ENCODE measurements around the gene FBXO45.
"Not testable (repeated sequence)": the region's sequence is repeated elsewhere in the genome, so short reads cannot be mapped to it uniquely, and the experiment has no call there.

Gene FBXO45

GRCh38 chr3:196609343-196609775 is 40.9 kb downstream of the FBXO45 start:
- in situ Hi-C loops (cut with HindIII; ENCODE audit: low pct_ligation_motif_present, low pct_unique_long_range_greater_than_20kb, low sequenced_read_pairs) = no loop called here
- peak; percentile 82 for DNase-seq

GRCh38 chr3:196609805-196610515 is 41.5 kb downstream of the FBXO45 start:
- no peak for DNase-seq
- in situ Hi-C loops (cut with HindIII; ENCODE audit: low pct_ligation_motif_present, low pct_unique_long_range_greater_than_20kb, low sequenced_read_pairs) = no loop called here

DNA sequence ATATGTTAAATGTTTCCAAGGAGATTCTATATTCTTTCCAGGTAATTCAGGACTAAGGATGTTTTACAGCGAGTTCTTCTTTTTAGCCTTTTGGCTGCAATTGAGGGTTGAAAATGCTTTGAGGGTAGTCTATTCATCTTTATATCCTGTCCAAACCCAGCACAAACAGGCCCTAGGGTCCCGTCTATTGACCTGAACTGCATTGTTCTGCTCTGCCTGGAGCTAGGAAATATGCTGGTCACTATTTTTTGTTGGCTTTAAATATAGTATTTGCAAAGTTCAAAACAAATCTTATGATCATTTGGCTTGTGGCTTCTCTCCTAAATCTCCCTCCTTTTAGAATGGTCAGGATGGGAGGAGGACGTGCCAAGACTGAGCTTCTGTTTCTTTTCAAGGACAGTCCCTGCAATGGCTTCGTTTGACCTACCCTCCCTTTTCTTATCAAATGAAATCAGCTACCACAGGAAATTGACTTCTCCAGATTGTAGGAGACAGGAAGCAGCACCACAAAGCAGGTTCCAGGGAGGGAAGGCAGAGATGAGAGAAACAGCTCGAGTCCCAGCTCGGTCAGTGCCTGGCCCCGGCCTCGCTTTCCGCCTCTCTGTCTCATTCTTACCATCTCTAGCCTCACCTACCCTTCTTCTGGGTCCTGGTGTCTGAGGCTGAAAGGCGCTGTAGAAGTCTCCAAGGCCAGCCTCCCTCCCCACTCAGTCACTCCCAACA is 43.5 kb downstream of the FBXO45 start:
- DNase-seq = no peak
- in situ Hi-C loops (cut with HindIII; ENCODE audit: low pct_ligation_motif_present, low pct_unique_long_range_greater_than_20kb, low sequenced_read_pairs) = no loop called here

DNA sequence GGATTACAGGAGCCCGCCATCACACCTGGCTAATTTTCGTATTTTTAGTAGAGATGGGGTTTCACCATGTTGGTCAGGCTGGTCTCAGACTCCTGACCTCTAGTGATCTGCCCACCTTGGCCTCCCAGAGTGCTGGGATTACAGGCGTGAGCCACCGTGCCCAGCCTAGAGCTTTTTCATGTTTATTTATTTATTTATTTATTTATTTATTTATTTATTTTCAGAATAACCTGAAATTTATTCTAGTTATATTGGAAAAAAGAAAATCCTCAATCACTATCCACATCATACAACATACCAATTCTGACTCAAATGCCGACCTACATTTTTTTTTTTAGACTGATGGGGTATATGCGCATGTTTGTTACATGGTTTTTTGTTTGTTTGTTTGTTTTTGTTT is 46.8 kb downstream of the FBXO45 start:
- DNase-seq; in situ Hi-C loops (cut with HindIII; ENCODE audit: low pct_ligation_motif_present, low pct_unique_long_range_greater_than_20kb, low sequenced_read_pairs): not testable (repeated sequence)

DNA sequence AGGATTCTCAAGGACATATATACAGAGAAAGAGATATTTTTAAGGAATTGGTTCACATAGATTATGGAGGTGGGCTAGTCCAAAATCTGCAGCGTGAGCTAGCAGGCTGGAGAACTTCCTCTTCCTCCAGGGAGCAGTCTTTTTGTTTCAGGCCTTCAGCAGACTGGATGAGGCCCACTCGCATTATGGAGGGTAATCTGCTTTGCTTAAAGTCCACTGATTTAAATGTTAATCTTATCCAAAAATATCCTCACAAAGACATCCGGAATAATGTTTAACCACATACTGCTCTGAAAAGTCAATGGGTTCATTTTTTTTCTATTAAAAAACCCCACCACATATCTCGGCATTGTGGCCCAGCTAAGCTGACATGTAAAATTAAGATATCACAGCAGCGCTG is 48.8 kb downstream of the FBXO45 start:
- in situ Hi-C loops (cut with HindIII; ENCODE audit: low pct_ligation_motif_present, low pct_unique_long_range_greater_than_20kb, low sequenced_read_pairs) = no loop called here
- DNase-seq = no peak

DNA sequence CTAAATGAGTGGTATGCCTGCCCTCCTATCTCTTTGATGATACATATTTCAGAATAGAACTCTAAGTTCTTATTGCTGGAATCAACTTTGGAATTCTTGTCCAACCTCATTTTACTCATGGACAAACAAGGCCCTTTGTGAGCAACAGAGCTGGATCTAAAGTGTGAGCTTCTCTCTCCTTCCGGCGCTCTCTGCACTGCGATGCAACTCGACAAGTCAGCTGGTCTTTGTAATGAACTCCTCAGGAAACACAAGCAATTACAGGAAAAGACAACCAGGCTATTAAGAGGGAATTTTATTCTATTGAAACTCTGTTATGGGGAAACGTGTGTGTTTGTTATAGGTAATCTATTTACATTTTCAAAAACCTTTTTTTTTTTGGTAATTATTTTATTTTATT is 50.8 kb downstream of the FBXO45 start:
- no peak for DNase-seq
- in situ Hi-C loops (cut with HindIII; ENCODE audit: low pct_ligation_motif_present, low pct_unique_long_range_greater_than_20kb, low sequenced_read_pairs) = no loop called here

DNA sequence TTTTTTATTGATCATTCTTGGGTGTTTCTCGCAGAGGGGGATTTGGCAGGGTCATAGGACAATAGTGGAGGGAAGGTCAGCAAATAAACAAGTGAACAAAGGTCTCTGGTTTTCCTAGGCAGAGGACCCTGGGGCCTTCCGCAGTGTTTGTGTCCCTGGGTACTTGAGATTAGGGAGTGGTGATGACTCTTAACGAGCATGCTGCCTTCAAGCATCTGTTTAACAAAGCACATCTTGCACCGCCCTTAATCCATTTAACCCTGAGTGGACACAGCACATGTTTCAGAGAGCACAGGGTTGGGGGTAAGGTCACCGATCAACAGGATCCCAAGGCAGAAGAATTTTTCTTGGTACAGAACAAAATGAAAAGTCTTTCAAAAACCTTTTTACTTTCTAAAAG is 51.2 kb downstream of the FBXO45 start:
- in situ Hi-C loops (cut with HindIII; ENCODE audit: low pct_ligation_motif_present, low pct_unique_long_range_greater_than_20kb, low sequenced_read_pairs) = not testable (repeated sequence)

DNA sequence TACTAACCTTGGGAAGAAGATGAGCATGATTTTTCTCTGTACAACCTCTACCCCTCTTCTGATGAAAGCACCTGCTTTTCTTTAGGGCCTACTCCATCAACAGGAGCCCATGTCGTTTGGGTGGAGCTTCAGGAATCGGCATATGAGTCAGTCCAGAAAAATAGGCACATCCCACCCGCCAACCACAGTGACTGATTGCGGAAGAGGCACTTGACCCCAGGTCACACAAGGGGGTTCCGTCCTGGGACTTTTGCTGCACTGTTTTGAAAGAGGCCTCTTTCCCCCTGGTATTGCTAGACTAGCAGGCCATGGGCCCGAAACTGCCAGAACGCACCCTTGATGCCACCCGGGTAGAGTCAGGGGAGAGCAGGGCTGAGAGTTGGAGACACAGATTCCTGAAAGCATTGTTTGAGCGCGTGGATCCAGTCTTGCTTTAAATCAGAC is 51.7 kb downstream of the FBXO45 start:
- DNase-seq = no peak
- in situ Hi-C loops (cut with HindIII; ENCODE audit: low pct_ligation_motif_present, low pct_unique_long_range_greater_than_20kb, low sequenced_read_pairs) = no loop called here

More for the DNA sequence above, 51.2 kb downstream of the FBXO45 start:
- not testable (repeated sequence) for DNase-seq

GRCh38 chr3:196620684-196621083 is 52.2 kb downstream of the FBXO45 start:
- in situ Hi-C loops (cut with HindIII; ENCODE audit: low pct_ligation_motif_present, low pct_unique_long_range_greater_than_20kb, low sequenced_read_pairs) = no loop called here
- no peak for DNase-seq

DNA sequence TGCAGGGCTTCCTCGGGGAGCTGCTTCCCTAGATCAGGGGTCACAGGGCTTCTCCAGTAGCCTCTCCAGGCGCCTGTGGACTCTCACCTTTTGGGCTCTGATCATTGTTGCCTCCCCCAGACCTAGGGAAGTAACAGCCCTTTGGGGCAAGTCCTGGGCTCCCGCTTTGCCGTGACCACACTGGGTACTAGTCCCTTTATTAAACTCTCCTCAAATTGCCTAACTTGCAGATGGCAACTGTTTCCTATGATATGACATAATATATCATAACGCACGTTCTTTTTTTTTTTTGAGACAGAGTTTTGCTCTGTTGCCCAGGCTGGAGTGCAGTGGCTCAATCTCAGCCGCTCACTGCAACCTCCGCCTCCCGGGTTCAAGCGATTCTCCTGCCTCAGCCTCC is 53.2 kb downstream of the FBXO45 start:
- DNase-seq = no peak
- in situ Hi-C loops (cut with HindIII; ENCODE audit: low pct_ligation_motif_present, low pct_unique_long_range_greater_than_20kb, low sequenced_read_pairs) = no loop called here

GRCh38 chr3:196624067-196624790 is 55.8 kb downstream of the FBXO45 start:
- DNase-seq = no peak
- in situ Hi-C loops (cut with HindIII; ENCODE audit: low pct_ligation_motif_present, low pct_unique_long_range_greater_than_20kb, low sequenced_read_pairs) = no loop called here

- in situ Hi-C loops (cut with HindIII; ENCODE audit: low pct_ligation_motif_present, low pct_unique_long_range_greater_than_20kb, low sequenced_read_pairs) = no loop called here
Measured at GRCh38 chr3:196624907-196625306, 56.4 kb downstream of the FBXO45 start.

DNA sequence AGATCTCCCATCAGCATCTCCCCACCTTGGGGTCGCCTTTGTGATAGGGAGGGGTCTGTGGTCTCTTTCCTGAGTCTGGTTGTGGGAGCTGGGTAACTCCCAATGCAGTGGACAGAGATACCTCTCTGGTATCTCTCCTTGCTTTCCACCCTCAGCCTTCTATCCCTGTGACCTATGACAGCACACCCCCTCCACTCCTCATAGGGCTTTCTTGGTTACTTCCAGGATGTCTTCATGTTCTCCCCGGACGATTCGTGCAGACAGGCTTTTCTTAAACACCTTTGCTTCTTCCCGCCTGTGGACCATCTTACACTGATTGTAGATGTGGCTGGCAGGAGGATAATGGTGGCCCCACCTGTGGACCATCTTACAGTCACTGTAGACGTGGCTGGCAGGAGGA is 56.9 kb downstream of the FBXO45 start:
- no peak for DNase-seq
- in situ Hi-C loops (cut with HindIII; ENCODE audit: low pct_ligation_motif_present, low pct_unique_long_range_greater_than_20kb, low sequenced_read_pairs) = no loop called here

More at GRCh38 chr3:196624907-196625306, 56.4 kb downstream of the FBXO45 start:
- DNase-seq = no peak

DNA sequence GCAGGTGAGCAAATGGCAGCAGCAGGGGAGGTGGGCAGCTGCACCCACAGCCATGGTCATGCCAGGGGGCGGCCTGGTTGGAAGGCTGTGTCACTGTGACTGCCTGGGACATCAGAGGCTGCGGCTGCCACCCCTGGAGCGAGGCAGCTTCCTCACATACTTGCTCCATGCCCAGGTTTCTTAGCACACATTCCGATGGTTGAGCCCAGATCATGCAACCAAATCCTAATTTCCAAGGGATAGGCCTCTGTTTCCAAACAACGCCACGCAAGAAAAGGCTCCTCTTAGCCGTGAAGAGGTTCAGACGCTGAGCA is 59.4 kb downstream of the FBXO45 start:
- no peak for DNase-seq
- in situ Hi-C loops (cut with HindIII; ENCODE audit: low pct_ligation_motif_present, low pct_unique_long_range_greater_than_20kb, low sequenced_read_pairs) = no loop called here

DNA sequence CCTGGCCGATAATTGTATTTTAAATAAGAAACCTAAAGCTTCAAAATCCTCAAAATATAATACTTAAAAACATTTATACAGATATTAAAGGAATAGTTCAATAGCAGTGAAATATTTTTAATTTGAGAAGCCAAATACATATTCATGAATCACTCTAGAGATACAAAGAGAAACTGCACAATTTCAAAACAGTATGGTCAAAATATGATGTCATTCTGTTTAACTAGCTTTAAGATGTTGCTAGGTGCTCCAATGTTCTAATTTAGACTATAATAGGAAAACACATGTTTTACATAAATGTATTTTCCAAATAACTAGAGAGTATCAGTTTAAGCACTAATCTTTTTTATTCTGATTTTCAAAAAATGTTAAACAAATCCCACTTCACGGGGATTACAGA is 60.8 kb downstream of the FBXO45 start:
- in situ Hi-C loops (cut with HindIII; ENCODE audit: low pct_ligation_motif_present, low pct_unique_long_range_greater_than_20kb, low sequenced_read_pairs) = no loop called here
- no peak for DNase-seq

GRCh38 chr3:196631682-196632045 is 63.2 kb downstream of the FBXO45 start:
- in situ Hi-C loops (cut with HindIII; ENCODE audit: low pct_ligation_motif_present, low pct_unique_long_range_greater_than_20kb, low sequenced_read_pairs) = no loop called here
- no peak for DNase-seq

DNA sequence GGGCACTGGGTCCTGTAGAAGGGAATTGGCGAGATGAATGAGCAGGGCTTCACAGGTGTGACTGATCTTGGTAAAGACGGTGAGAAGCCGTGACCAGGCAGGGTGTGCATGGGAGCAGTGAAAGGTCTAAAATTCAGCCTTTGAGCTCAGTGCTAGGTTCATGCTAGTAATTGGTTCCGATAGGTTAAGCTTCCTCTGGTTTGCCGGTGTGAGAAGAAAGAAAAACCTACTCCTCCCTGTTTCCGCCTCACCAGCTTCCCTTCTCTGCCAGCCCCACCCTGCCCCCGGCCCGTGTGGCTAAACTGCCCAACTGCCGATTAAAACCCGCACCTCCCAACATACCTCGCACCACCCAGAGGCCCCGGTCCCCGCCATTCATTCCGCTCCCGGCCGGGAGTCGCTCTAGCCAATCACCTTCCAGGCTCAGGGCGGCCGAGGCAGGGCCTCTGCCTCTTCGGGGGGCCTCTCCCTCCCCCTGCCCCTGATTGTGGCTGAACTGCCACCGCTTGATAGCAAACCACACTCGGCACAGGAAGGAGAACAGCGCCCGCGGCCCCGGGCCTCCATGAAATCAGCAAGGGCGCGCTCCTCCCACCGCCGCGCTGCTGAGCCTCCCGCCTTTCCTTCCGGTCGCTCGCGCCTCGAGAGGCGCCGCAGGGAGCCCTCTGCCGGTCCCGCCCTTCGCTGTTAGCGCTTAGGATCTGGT is 63.7 kb downstream of the FBXO45 start:
- DNase-seq = peak; percentile 78
- in situ Hi-C loops (cut with HindIII; ENCODE audit: low pct_ligation_motif_present, low pct_unique_long_range_greater_than_20kb, low sequenced_read_pairs) = no loop called here

DNA sequence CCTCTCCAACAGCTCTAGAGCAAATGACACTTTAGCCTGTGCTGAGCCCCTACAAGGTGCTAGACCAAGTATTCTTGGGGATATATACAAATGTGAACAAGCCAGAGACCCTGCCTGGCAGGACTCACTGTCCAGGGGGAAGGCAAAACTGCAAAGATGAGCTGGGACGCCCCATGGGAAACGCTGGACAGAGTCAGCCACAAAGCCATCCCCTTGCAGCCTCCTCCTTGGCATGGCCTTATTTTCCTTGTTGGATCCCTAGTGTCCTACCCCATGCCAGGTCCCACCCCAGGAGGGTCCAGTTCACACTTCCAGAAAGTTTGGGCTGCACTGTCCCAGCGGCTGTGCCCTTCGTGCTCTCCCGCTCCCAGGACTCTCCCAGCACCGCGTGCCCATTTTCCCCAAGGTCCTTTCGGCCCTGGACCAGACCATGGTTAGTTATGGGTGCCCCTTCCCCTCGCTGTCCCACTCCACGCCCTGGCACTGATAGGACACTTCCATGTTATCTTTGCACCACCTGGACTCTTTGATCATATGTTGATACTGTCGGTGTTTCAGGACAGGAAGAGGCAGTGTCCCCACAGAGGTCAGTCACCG is 65.2 kb downstream of the FBXO45 start:
- in situ Hi-C loops (cut with HindIII; ENCODE audit: low pct_ligation_motif_present, low pct_unique_long_range_greater_than_20kb, low sequenced_read_pairs) = no loop called here

GRCh38 chr3:196634224-196634623 is 65.8 kb downstream of the FBXO45 start:
- in situ Hi-C loops (cut with HindIII; ENCODE audit: low pct_ligation_motif_present, low pct_unique_long_range_greater_than_20kb, low sequenced_read_pairs) = no loop called here
- DNase-seq = no peak

More for the DNA sequence above, 65.2 kb downstream of the FBXO45 start:
- DNase-seq = no peak

All from ACHN (cell line).